GM06990 (cell line): ENCODE results near the gene ITIH5.

Source experiments
- DNase-seq: peaks from one replicate; pipeline ENCODE4 v3.0.0-alpha.2; 2011; ENCODE audit not compliant: insufficient read length; ENCODE audit errors: extremely low read depth
- H3K27me3 ChIP-seq: replicated peaks from 2 replicates; pipeline ENCODE4 v1.6.0; 2011; ENCODE audit warnings: low read length; ENCODE audit not compliant: control insufficient read depth, insufficient read depth
- H3K36me3 ChIP-seq: 2 replicates; pipeline ENCODE4 v1.5.1; 2011; ENCODE audit warnings: low read length; ENCODE audit not compliant: control insufficient read depth, insufficient read depth
- H3K4me3 ChIP-seq: replicated peaks from 2 replicates; pipeline ENCODE4 v1.5.1; 2011; ENCODE audit warnings: low read depth, mild to moderate bottlenecking, control low read depth, low read length
- CTCF ChIP-seq: IDR thresholded peaks from 2 replicates; pipeline ENCODE4 v1.5.1; 2011; ENCODE audit warnings: low read length, control low read depth, mild to moderate bottlenecking, inconsistent platforms; ENCODE audit not compliant: insufficient read depth, poor library complexity, severe bottlenecking

The ITIH5 gene

GRCh38 chr10:7553531-7553930 is 113.2 kb downstream of the ITIH5 start:
- H3K27me3 ChIP-seq: no peaks in the 10 kb centered on the region; the same call in 1 of the 2 replicates
- no peak for TF ChIP-seq CTCF
- no peak for DNase-seq
- H3K4me3 ChIP-seq: no peak overlapping the region
- no peaks in the 10 kb centered on the region for H3K36me3 ChIP-seq

- no peaks in the 10 kb centered on the region; the same call in 1 of the 2 replicates for H3K27me3 ChIP-seq
- no peak overlapping the region for H3K4me3 ChIP-seq
- H3K36me3 ChIP-seq: no peaks in the 10 kb centered on the region
- no peak for TF ChIP-seq CTCF
- no peak for DNase-seq
Observed at GRCh38 chr10:7551950-7552716, 114.6 kb downstream of the ITIH5 start.

GRCh38 chr10:7551289-7551688 is 115.5 kb downstream of the ITIH5 start:
- no peaks in the 10 kb centered on the region for H3K36me3 ChIP-seq

GRCh38 chr10:7550013-7550412 is 116.8 kb downstream of the ITIH5 start:
- Histone ChIP-seq H3K36me3 (no peaks in the 10 kb centered on the region), H3K27me3 (no peaks in the 10 kb centered on the region; the same call in 1 of the 2 replicates), H3K4me3 (no peak overlapping the region)
- TF ChIP-seq CTCF: no peak
- no peak for DNase-seq

More at GRCh38 chr10:7551289-7551688, 115.5 kb downstream of the ITIH5 start:
- no peak for TF ChIP-seq CTCF
- Histone ChIP-seq H3K4me3 (no peak overlapping the region), H3K27me3 (no peaks in the 10 kb centered on the region; the same call in 1 of the 2 replicates)
- DNase-seq: no peak

- Histone ChIP-seq H3K36me3 (no peaks in the 10 kb centered on the region), H3K27me3 (no peaks in the 10 kb centered on the region; the same call in 1 of the 2 replicates), H3K4me3 (no peak overlapping the region)
- no peak for TF ChIP-seq CTCF
- no peak for DNase-seq
Observed at GRCh38 chr10:7547829-7548228, 118.9 kb downstream of the ITIH5 start.
